Measurements from ENCODE around the gene FAM210B. TPM values are rescaled to one million over a fixed set of nuclear protein-coding genes. Genes with fewer than 3 reads are reported as not detected.

The FAM210B gene
- total and polyA plus RNA-seq, 2 of the 13 experiments (the other 11 are each of a cell fraction or from before 2014, with no cell fraction given) = 75.9 to 107 TPM

- TF ChIP-seq FUBP1 (CRISPR knock-in tag; IDR thresholded peaks at IDR 0.05; ENCODE audit: borderline replicate concordance) (no peak), TOE1 (CRISPR knock-in tag; IDR thresholded peaks at IDR 0.05) (no peak), ZNF234 (CRISPR knock-in tag; conservative IDR thresholded peaks at IDR 0.05) (no peak), MAF1 (CRISPR knock-in tag; IDR thresholded peaks at IDR 0.05; ENCODE audit: borderline replicate concordance) (no peak), NR2C2 (CRISPR knock-in tag; IDR thresholded peaks at IDR 0.05; ENCODE audit: borderline replicate concordance) (no peak), MAFK (conservative IDR thresholded peaks at IDR 0.05 in 1 of 2, IDR thresholded peaks at IDR 0.05 in 1 of 2; ENCODE audit: low read length in 2 of 2) (peak in 1 of 2 experiments; percentile 62; a peak in 1 of 4 replicates), TCF12 (IDR thresholded peaks at IDR 0.05) (no peak), TCF12 (CRISPR knock-in tag; IDR thresholded peaks at IDR 0.05) (no peak), PITX1 (CRISPR knock-in tag; IDR thresholded peaks at IDR 0.05) (no peak), ZNF572 (CRISPR knock-in tag; IDR thresholded peaks at IDR 0.05) (no peak), ZEB1 (IDR thresholded peaks at IDR 0.05; ENCODE audit: insufficient replicate concordance, low read depth) (no peak), TBL1XR1 (IDR thresholded peaks at IDR 0.05; ENCODE audit: borderline replicate concordance, low read length, partially characterized antibody) (no peak), ZNF33B (CRISPR knock-in tag; IDR thresholded peaks at IDR 0.05) (no peak), CBX1 (IDR thresholded peaks at IDR 0.05; ENCODE audit: low read depth) (no peak), HES4 (CRISPR knock-in tag; IDR thresholded peaks at IDR 0.05; ENCODE audit: borderline replicate concordance) (no peak), ZNF10 (CRISPR knock-in tag; IDR thresholded peaks at IDR 0.05; ENCODE audit: borderline replicate concordance, low read depth) (no peak), CHD4 (IDR thresholded peaks at IDR 0.05; ENCODE audit: borderline replicate concordance, low read length) (no peak), ZSCAN21 (CRISPR knock-in tag; IDR thresholded peaks at IDR 0.05; ENCODE audit: borderline replicate concordance) (no peak), ZNF431 (CRISPR knock-in tag; IDR thresholded peaks at IDR 0.05; ENCODE audit: borderline replicate concordance, low read depth) (no peak), MLLT10 (CRISPR knock-in tag; IDR thresholded peaks at IDR 0.05) (no peak), NFE2L2 (IDR thresholded peaks at IDR 0.05; ENCODE audit: low read length) (peak; percentile 44; the same call in 1 of the 2 replicates), BORCS8-MEF2B (CRISPR knock-in tag; IDR thresholded peaks at IDR 0.05) (no peak), MAFF (IDR thresholded peaks at IDR 0.05; ENCODE audit: low read depth, low read length) (peak; percentile 54; the same call in 1 of the 2 replicates), NPAS2 (CRISPR knock-in tag; IDR thresholded peaks at IDR 0.05; ENCODE audit: borderline replicate concordance) (no peak), IRF1 (CRISPR knock-in tag; IDR thresholded peaks at IDR 0.05; ENCODE audit: low read depth) (no peak), GFI1 (CRISPR knock-in tag; IDR thresholded peaks at IDR 0.05; ENCODE audit: borderline replicate concordance) (no peak), ZNF841 (CRISPR knock-in tag; IDR thresholded peaks at IDR 0.05; ENCODE audit: borderline replicate concordance) (no peak), GATAD2A (CRISPR knock-in tag; IDR thresholded peaks at IDR 0.05) (0 out of 2 replicates have a peak, but pooled peaks have one; percentile 31)
- TF ChIP-seq, protein P1, sequence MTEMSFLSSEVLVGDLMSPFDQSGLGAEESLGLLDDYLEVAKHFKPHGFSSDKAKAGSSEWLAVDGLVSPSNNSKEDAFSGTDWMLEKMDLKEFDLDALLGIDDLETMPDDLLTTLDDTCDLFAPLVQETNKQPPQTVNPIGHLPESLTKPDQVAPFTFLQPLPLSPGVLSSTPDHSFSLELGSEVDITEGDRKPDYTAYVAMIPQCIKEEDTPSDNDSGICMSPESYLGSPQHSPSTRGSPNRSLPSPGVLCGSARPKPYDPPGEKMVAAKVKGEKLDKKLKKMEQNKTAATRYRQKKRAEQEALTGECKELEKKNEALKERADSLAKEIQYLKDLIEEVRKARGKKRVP (CRISPR knock-in tag; IDR thresholded peaks at IDR 0.05) = peak in 1 of 2 experiments; percentile 28; a peak in 1 of 4 replicates
- TF ChIP-seq, protein P2, sequence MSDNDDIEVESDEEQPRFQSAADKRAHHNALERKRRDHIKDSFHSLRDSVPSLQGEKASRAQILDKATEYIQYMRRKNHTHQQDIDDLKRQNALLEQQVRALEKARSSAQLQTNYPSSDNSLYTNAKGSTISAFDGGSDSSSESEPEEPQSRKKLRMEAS (IDR thresholded peaks at IDR 0.05) = no peak
These were observed 15.2 kb downstream of the FAM210B start (continued) for GRCh38 chr20:56373942-56374341.
